ENCODE results near the gene TTC34. TPM values are rescaled to one million over a fixed set of nuclear protein-coding genes. Genes with fewer than 3 reads are reported as not detected.

The TTC34 gene
- total and polyA plus RNA-seq, 10 of the 15 experiments (the other 5 are each of a cell fraction or from before 2014, with no cell fraction given) = 0.03 to 0.49 (median 0.05) TPM; not detected in 2

DNA sequence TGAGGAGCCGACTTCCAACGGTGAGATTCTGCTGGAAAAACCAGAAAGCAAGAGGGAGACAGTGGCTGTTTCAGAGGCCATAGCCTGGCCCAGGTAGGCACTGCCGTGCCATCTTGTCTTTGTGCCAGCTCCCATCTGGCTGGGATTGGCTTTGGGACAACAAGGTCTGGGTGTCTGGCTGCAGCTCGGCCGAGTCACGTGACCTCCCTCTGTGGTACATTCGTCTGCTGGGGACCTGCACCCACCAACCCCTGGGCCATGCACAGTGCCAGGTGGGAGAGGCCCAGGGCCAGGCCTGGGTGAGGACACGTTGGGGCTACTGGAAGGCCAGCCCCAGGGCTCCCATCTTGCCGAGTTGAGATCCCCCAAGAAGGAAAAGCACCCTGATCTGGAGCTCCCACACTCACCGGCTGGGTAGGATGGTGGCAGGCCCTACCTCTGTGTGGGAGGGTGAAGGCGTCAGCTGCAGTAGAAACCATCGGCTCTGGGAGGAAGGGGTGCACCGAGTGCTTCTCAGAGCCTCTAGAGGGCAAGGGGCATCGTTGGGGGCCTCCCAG lies 25.3 kb upstream of the TTC34 start:
- H2AFZ ChIP-seq (ENCODE audit: control insufficient read depth, low read depth, low read length) = no peak overlapping the region
- no peak overlapping the region for H3K4me3 ChIP-seq
- CTCF ChIA-PET = no interaction called here
- no peaks in the 10 kb centered on the region; the same call in 1 of the 2 replicates for H4K20me1 ChIP-seq (ENCODE audit: control insufficient read depth, insufficient read depth)
- TF ChIP-seq NFIC (IDR thresholded peaks at IDR 0.05; ENCODE audit: low read depth, low read length) (no peak), RCOR1 (conservative IDR thresholded peaks at IDR 0.05; ENCODE audit: low read depth, low read length) (no peak), HCFC1 (IDR thresholded peaks at IDR 0.05; ENCODE audit: low read length) (no peak), BRCA1 (IDR thresholded peaks at IDR 0.05; ENCODE audit: low read depth, low read length) (no peak), POLR2AphosphoS5 (IDR thresholded peaks at IDR 0.05; ENCODE audit: low read length) (no peak), ZNF274 (IDR thresholded peaks at IDR 0.05; ENCODE audit: insufficient read depth, insufficient read length) (no peak), PML (IDR thresholded peaks at IDR 0.05; ENCODE audit: low read length) (no peak)
- TF ChIP-seq, protein P1, sequence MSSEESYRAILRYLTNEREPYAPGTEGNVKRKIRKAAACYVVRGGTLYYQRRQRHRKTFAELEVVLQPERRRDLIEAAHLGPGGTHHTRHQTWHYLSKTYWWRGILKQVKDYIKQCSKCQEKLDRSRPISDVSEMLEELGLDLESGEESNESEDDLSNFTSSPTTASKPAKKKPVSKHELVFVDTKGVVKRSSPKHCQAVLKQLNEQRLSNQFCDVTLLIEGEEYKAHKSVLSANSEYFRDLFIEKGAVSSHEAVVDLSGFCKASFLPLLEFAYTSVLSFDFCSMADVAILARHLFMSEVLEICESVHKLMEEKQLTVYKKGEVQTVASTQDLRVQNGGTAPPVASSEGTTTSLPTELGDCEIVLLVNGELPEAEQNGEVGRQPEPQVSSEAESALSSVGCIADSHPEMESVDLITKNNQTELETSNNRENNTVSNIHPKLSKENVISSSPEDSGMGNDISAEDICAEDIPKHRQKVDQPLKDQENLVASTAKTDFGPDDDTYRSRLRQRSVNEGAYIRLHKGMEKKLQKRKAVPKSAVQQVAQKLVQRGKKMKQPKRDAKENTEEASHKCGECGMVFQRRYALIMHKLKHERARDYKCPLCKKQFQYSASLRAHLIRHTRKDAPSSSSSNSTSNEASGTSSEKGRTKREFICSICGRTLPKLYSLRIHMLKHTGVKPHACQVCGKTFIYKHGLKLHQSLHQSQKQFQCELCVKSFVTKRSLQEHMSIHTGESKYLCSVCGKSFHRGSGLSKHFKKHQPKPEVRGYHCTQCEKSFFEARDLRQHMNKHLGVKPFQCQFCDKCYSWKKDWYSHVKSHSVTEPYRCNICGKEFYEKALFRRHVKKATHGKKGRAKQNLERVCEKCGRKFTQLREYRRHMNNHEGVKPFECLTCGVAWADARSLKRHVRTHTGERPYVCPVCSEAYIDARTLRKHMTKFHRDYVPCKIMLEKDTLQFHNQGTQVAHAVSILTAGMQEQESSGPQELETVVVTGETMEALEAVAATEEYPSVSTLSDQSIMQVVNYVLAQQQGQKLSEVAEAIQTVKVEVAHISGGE (CRISPR knock-in tag; IDR thresholded peaks at IDR 0.05) = no peak
- H3K4me2 ChIP-seq (ENCODE audit: control insufficient read depth, insufficient read depth) = no peak overlapping the region
- no peaks in the 10 kb centered on the region for H3K27me3 ChIP-seq (replicated peaks in 1 of 2; ENCODE audit: control insufficient read depth in 2 of 2, insufficient read depth in 2 of 2, low read length in 1 of 2)
- RAD21 ChIA-PET (ENCODE audit: unreplicated experiment) = no interaction called here
- WGBS (ENCODE audit: insufficient coverage, insufficient replicate concordance, low lambda C conversion rate, missing lambda C conversion rate) = 15% methylated on average over 14 of the region's 14 CpGs
- POLR2A ChIA-PET = no interaction called here
- BruUV-seq (replicated peaks) = no TSS peak
- DNase-seq (ENCODE audit: low read depth, low spot score) (no peak), ATAC-seq (no peak), FAIRE-seq (no peak)
- no peaks in the 10 kb centered on the region; the same call in 1 of the 3 replicates for H3K9me3 ChIP-seq (replicated peaks; ENCODE audit: control insufficient read depth, insufficient read depth, low read length)
- in situ Hi-C loops (cut with MboI) (no loop called here), intact Hi-C loops (cut with micrococcal nuclease; ENCODE audit: unreplicated experiment) (no loop called here)
- H3K9ac ChIP-seq (ENCODE audit: control insufficient read depth, insufficient read depth, low read length) = no peak overlapping the region
- no peak overlapping the region for H3K27ac ChIP-seq (ENCODE audit: control insufficient read depth, insufficient read depth)
- no peaks in the 10 kb centered on the region for H3K4me1 ChIP-seq (ENCODE audit: control insufficient read depth, insufficient read depth, low read length)
- H3K79me2 ChIP-seq (ENCODE audit: control insufficient read depth, insufficient read depth, low read length) = no peaks in the 10 kb centered on the region
- no peaks in the 10 kb centered on the region for H3K36me3 ChIP-seq (ENCODE audit: control insufficient read depth in 2 of 2, insufficient read depth in 2 of 2, low read length in 1 of 2)
- SMC1A ChIA-PET (ENCODE audit: uncharacterized antibody, unreplicated experiment) = no interaction called here

Data from GM12878 (cell line).